Measurements from ENCODE around the gene ANKRD33B.
"Not testable (repeated sequence)": the region's sequence is repeated elsewhere in the genome, so short reads cannot be mapped to it uniquely, and the experiment has no call there.

ANKRD33B gene

GRCh38 chr5:10563945-10564837, at the start of gene ANKRD33B:
Gene ANKRD33B (plus strand): TSS chr5:10564070. CDS start chr5:10564468, 398 bp downstream.
- no peak for DNase-seq (ENCODE audit: low read depth)
- TF ChIP-seq CTCF (IDR thresholded peaks at IDR 0.05; ENCODE audit: low read depth, low read length, missing control alignments), result no peak
- peak within 1 kb of the TSS; percentile 91 for H3K4me3 ChIP-seq (ENCODE audit: low read depth, low read length)

GRCh38 chr5:10514572-10514971, 49.3 kb upstream of the ANKRD33B start:
- not testable (repeated sequence) for DNase-seq (ENCODE audit: low read depth); H3K4me3 ChIP-seq (ENCODE audit: low read depth, low read length)

- DNase-seq (ENCODE audit: low read depth), result no peak
- no peak for TF ChIP-seq CTCF (IDR thresholded peaks at IDR 0.05; ENCODE audit: low read depth, low read length, missing control alignments)
- H3K4me3 ChIP-seq (ENCODE audit: low read depth, low read length), result no peak overlapping the region
Measured at GRCh38 chr5:10515492-10515891, 48.4 kb upstream of the ANKRD33B start.

- no peak for TF ChIP-seq CTCF (IDR thresholded peaks at IDR 0.05; ENCODE audit: low read depth, low read length, missing control alignments)
- H3K4me3 ChIP-seq (ENCODE audit: low read depth, low read length), result no peak overlapping the region
Measured at GRCh38 chr5:10518347-10518746, 45.5 kb upstream of the ANKRD33B start.

GRCh38 chr5:10519729-10520128, 44.1 kb upstream of the ANKRD33B start:
- H3K4me3 ChIP-seq (ENCODE audit: low read depth, low read length), result no peak overlapping the region
- DNase-seq (ENCODE audit: low read depth), result no peak
- TF ChIP-seq CTCF (IDR thresholded peaks at IDR 0.05; ENCODE audit: low read depth, low read length, missing control alignments), result no peak

More at GRCh38 chr5:10518347-10518746, 45.5 kb upstream of the ANKRD33B start:
- DNase-seq (ENCODE audit: low read depth), result no peak

GRCh38 chr5:10520706-10521105, 43.2 kb upstream of the ANKRD33B start:
- H3K4me3 ChIP-seq (ENCODE audit: low read depth, low read length), result no peak overlapping the region
- DNase-seq (ENCODE audit: low read depth), result no peak
- no peak for TF ChIP-seq CTCF (IDR thresholded peaks at IDR 0.05; ENCODE audit: low read depth, low read length, missing control alignments)

GRCh38 chr5:10521466-10522223, 42.2 kb upstream of the ANKRD33B start:
- peak; percentile 71 for TF ChIP-seq CTCF (IDR thresholded peaks at IDR 0.05; ENCODE audit: low read depth, low read length, missing control alignments)
- no peak for DNase-seq (ENCODE audit: low read depth)
- H3K4me3 ChIP-seq (ENCODE audit: low read depth, low read length), result no peak overlapping the region

All from GM12864 (cell line).